Measurements from ENCODE around the gene CENPB. TPM values are rescaled to one million over a fixed set of nuclear protein-coding genes. Genes with fewer than 3 reads are reported as not detected.

The CENPB gene
- total RNA-seq, 2 experiments from 2014 or later: 25.1 to 25.3 TPM

DNA sequence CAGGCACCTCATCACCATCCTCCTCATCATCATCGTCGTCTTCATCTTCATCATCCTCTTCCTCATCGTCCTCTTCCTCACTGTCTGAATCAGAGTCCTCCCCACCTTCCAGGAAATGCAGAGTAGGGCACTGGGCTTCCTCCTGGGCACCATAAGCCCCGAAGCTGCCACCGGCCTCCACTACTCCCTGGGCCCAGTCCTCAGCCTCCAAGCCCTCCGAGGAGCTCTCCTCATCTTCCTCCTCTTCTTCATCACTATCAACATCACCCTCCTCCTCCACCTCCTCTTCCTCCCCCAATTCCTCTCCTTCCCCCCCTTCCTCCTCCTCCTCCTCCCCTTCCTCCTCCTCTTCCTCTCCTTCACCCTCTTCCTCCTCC, 1.7 kb downstream of the CENPB start:
- intact Hi-C loops (cut with DNase I, micrococcal nuclease): no loop called here
- no peak for ATAC-seq (ENCODE audit: poor library complexity)
- H3K36me3 Mint-ChIP-seq (ENCODE audit: low read depth): no peaks in the 10 kb centered on the region
- ChIA-PET CTCF (interaction anchor here (1.4 to 3.8 kb wide), 2 partner anchors 32 to 70 kb away, joined by 3 to 31 read pairs; no protein-coding TSS in a partner anchor), POLR2A (interaction anchor here (0.8 to 8.5 kb wide), 3 partner anchors 16 to 35 kb away, joined by 3 to 89 read pairs (median 75); partner anchors contain the start of gene AP5S1)
- Histone ChIP-seq H3K4me3 (ENCODE audit: low read length) (no peak overlapping the region), H3K27ac (ENCODE audit: low read depth in 1 of 2, low read length in 2 of 2) (no peak overlapping the region), H3K9me3 (ENCODE audit: control insufficient read depth in 1 of 2, insufficient read depth in 1 of 2, low read length in 2 of 2) (peaks cover 0 to 3% of the 10 kb centered on the region in 2 experiments), H3K4me1 (ENCODE audit: insufficient read depth, low read length) (peaks cover 40% of the 10 kb centered on the region), H3K36me3 (ENCODE audit: insufficient read depth, low read length) (no peaks in the 10 kb centered on the region), H3K27me3 (ENCODE audit: control insufficient read depth in 1 of 2, insufficient read depth in 2 of 2, low read length in 2 of 2) (no peaks in the 10 kb centered on the region)
- H3K27ac Mint-ChIP-seq: peak overlapping the region; percentile 50
- TF ChIP-seq, protein P1, sequence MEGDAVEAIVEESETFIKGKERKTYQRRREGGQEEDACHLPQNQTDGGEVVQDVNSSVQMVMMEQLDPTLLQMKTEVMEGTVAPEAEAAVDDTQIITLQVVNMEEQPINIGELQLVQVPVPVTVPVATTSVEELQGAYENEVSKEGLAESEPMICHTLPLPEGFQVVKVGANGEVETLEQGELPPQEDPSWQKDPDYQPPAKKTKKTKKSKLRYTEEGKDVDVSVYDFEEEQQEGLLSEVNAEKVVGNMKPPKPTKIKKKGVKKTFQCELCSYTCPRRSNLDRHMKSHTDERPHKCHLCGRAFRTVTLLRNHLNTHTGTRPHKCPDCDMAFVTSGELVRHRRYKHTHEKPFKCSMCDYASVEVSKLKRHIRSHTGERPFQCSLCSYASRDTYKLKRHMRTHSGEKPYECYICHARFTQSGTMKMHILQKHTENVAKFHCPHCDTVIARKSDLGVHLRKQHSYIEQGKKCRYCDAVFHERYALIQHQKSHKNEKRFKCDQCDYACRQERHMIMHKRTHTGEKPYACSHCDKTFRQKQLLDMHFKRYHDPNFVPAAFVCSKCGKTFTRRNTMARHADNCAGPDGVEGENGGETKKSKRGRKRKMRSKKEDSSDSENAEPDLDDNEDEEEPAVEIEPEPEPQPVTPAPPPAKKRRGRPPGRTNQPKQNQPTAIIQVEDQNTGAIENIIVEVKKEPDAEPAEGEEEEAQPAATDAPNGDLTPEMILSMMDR (IDR thresholded peaks at IDR 0.05): no peak
- H3K27me3 Mint-ChIP-seq: no peaks in the 10 kb centered on the region
- H3K9me3 Mint-ChIP-seq: no peaks in the 10 kb centered on the region
- H3K4me1 Mint-ChIP-seq (ENCODE audit: low read depth): peaks cover 53% of the 10 kb centered on the region
- H3K4me3 Mint-ChIP-seq: peak overlapping the region; percentile 69
- peak in 1 of 14 experiments; percentile 34 for DNase-seq

DNA sequence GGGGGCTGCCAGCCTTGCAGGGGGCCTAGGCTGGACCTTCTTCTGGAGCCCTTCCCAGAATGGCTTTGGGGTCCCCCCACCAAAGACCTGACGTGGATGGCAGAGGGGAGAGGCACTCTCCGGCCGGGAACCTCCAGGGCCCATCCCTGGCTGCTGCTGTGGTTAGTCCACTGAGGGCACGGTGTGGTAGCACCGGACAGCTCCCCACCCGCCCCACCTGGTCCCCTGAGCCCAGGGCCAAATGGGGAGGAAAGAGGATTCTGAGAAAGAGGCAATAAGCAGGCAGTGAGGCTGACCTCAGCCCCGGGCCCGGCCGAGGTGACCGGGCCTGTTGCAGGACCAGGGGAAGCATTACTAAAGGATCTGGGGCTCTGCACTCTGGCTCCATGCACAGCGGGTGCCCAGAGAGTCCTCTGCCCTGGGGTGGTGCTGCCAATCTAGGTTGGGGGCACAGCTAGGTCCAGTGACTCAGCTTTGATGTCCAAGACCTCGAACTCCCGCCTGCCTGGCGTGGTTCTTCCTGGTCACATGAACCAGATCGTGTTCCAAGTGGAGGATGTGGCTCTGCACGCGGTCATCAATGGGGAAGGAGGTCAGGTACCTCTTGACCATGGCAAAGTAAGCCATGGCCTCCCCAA, 2.2 kb downstream of the CENPB start:
- intact Hi-C loops (cut with DNase I, micrococcal nuclease): no loop called here
- ATAC-seq (ENCODE audit: poor library complexity): no peak
- H3K9me3 ChIP-seq (ENCODE audit: control insufficient read depth in 1 of 2, insufficient read depth in 1 of 2, low read length in 2 of 2): peaks cover 0 to 3% of the 10 kb centered on the region in 2 experiments
- ChIA-PET CTCF (interaction anchor here (1.4 to 3.8 kb wide), 2 partner anchors 31 to 71 kb away, joined by 3 to 31 read pairs; no protein-coding TSS in a partner anchor), POLR2A (interaction anchor here (0.8 to 8.5 kb wide), 4 partner anchors 16 to 35 kb away, joined by 3 to 89 read pairs (median 39); partner anchors contain the start of gene AP5S1)
- Mint-ChIP-seq H3K27ac (peak overlapping the region; percentile 50), H3K27me3 (peaks cover 4% of the 10 kb centered on the region), H3K4me1 (ENCODE audit: low read depth) (peaks cover 55% of the 10 kb centered on the region), H3K36me3 (ENCODE audit: low read depth) (no peaks in the 10 kb centered on the region), H3K4me3 (peak overlapping the region; percentile 69), H3K9me3 (no peaks in the 10 kb centered on the region)
- H3K4me3 ChIP-seq (ENCODE audit: low read length): no peak overlapping the region
- H3K36me3 ChIP-seq (ENCODE audit: insufficient read depth, low read length): no peaks in the 10 kb centered on the region
- TF ChIP-seq, protein P1 (IDR thresholded peaks at IDR 0.05): no peak
- peaks cover 0 to 1% of the 10 kb centered on the region in 2 experiments for H3K27me3 ChIP-seq (ENCODE audit: control insufficient read depth in 1 of 2, insufficient read depth in 2 of 2, low read length in 2 of 2)
- DNase-seq: peak in 1 of 14 experiments; percentile 34
- no peak overlapping the region for H3K27ac ChIP-seq (ENCODE audit: low read depth in 1 of 2, low read length in 2 of 2)
- H3K4me1 ChIP-seq (ENCODE audit: insufficient read depth, low read length): peaks cover 40% of the 10 kb centered on the region

DNA sequence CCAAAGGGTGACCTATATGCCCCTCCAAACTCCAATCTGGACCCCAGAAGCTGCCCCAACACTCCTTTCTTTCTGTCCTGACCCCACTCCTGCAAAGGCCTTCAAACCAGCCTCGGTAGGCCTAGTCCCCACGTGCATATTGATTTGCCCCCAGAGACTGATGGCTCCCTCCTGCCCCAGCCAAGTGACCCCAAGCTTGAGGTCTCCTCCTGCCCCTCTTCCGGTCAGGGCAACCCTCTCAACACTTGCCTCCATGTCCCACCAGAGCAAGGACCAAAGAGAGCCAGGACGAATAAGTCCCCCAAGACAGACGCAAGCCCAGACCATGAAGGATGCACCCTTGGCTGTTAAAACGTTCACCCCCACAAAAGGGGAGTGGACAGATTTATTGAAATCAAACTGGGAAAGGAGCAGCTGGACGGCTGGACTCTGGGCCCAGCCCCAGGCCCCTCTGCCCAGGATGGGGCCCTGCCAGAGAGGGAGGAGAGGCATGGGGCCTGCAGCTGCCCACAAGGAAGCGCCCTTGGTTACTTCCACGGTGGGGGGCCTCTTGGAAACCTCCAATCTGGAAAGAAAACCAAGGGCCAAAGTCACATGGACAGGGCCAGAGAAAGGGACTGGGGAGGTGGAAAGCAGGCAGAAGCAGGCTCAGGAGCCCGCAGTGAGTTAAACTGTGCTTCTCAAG, 2.9 kb downstream of the CENPB start:
- ATAC-seq (ENCODE audit: poor library complexity) (no peak), DNase-seq (no peak)
- Mint-ChIP-seq H3K9me3 (no peaks in the 10 kb centered on the region), H3K4me1 (ENCODE audit: low read depth) (peaks cover 54% of the 10 kb centered on the region), H3K36me3 (ENCODE audit: low read depth) (no peaks in the 10 kb centered on the region), H3K4me3 (peak overlapping the region; percentile 27), H3K27ac (peak overlapping the region; percentile 43), H3K27me3 (peaks cover 8% of the 10 kb centered on the region)
- CTCF ChIA-PET: interaction anchor here (1.4 to 1.6 kb wide), 2 partner anchors 12 to 31 kb away, joined by 3 read pairs; partner anchors contain the start of gene CDC25B
- POLR2A ChIA-PET: interaction anchor here (1.2 to 8.5 kb wide), 2 partner anchors 15 to 30 kb away, joined by 3 to 89 read pairs; no protein-coding TSS in a partner anchor
- Histone ChIP-seq H3K36me3 (ENCODE audit: insufficient read depth, low read length) (no peaks in the 10 kb centered on the region), H3K4me3 (ENCODE audit: low read length) (no peak overlapping the region), H3K4me1 (ENCODE audit: insufficient read depth, low read length) (peaks cover 41% of the 10 kb centered on the region), H3K27me3 (ENCODE audit: control insufficient read depth in 1 of 2, insufficient read depth in 2 of 2, low read length in 2 of 2) (peaks cover 3 to 8% of the 10 kb centered on the region in 2 experiments), H3K27ac (ENCODE audit: low read depth in 1 of 2, low read length in 2 of 2) (no peak overlapping the region), H3K9me3 (ENCODE audit: control insufficient read depth in 1 of 2, insufficient read depth in 1 of 2, low read length in 2 of 2) (peaks cover 0 to 3% of the 10 kb centered on the region in 2 experiments)
- TF ChIP-seq, protein P1 (IDR thresholded peaks at IDR 0.05): no peak
- intact Hi-C loops (cut with DNase I, micrococcal nuclease): loop anchor here in 1 of 2 experiments (2.0 kb wide), 1 partner anchor 15 kb away; no protein-coding TSS in a partner anchor
